SK-N-DZ (cell line): ENCODE data around the gene FLNA.
"Not testable (repeated sequence)": the region's sequence is repeated elsewhere in the genome, so short reads cannot be mapped to it uniquely, and the experiment has no call there.

Source experiments
- DNase-seq: peaks from one replicate; pipeline ENCODE4 v3.0.0-alpha.2; 2015; ENCODE audit warnings: low spot score

The FLNA gene

DNA sequence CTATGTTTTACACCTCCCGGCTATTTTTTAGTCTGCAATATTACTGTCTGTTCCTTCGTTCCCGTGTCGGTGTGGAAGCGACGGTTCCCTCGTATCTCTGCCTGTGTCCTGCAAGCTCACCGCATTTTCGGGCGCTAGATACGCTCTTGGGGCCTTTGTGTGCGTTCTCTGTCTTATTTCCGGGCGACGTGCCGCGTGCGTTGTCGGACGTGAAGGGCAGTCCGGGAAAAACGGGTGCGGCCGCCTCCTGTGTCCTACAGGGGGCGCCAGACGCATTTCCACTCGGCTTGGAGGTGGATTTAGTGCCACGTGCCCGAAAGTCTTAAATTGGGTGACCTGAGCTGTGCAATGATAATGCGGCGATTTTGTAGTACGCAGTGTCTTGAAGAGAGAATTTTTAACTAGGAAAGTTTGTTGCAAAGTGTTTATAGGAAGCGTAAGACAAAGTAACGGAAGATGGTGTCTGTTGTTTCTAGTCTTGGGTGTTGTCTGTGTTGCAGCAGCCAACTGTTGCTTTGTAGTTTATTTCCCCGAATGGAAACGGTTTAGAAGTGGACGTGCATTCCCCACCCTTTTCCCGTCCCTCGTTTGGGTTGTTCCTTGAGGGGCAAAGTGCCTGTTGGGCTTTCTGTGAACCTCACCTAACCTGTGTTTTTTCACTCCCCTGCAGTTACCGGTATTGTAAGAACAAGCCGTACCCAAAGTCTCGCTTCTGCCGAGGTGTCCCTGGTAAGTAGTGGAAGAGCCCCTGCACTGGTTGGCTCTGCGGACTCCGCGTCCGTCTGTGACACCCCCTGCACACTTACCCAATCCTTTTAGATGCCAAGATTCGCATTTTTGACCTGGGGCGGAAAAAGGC is 24.5 kb upstream of the FLNA start:
- DNase-seq: peak; percentile 81

DNA sequence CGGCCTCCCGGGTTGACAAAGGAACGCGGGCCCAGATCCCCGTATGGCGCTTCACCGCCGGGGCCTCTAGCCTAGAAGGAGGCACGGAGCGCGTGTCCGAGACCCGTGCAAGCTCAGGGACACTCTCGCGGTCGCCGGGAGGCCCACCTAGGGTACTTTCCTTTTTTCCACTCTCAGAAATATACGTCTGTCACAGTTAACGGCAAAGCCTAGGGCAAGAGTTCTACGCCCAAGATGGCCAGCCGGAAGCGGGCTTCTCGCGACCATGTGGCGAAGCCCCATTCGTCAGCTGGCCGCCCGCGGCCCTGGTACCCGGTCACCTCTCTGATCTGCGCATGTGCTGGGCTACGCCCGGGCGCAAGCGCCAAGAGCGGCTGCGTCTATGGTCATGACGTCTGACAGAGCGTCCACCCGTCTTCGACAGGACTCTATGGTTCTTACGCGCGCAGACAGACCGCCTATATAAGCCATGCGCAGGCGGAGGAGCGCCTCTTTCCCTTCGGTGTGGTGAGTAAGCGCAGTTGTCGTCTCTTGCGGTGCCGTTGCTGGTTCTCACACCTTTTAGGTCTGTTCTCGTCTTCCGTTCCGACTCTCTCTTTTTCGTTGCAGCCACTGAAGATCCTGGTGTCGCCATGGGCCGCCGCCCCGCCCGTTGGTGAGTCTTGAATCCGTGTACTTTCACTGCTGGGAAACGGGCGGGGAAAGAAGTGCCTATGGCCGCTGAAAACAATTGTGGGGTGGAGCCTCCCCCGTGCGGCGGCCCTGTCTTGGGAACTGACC is 23.6 kb upstream of the FLNA start, which contains the start of gene RPL10:
Gene RPL10 (plus strand): TSS at position 490 of the 780 bp plus-strand sequence. CDS start 143 bp downstream, at position 633.
- DNase-seq: peak; percentile 97

DNA sequence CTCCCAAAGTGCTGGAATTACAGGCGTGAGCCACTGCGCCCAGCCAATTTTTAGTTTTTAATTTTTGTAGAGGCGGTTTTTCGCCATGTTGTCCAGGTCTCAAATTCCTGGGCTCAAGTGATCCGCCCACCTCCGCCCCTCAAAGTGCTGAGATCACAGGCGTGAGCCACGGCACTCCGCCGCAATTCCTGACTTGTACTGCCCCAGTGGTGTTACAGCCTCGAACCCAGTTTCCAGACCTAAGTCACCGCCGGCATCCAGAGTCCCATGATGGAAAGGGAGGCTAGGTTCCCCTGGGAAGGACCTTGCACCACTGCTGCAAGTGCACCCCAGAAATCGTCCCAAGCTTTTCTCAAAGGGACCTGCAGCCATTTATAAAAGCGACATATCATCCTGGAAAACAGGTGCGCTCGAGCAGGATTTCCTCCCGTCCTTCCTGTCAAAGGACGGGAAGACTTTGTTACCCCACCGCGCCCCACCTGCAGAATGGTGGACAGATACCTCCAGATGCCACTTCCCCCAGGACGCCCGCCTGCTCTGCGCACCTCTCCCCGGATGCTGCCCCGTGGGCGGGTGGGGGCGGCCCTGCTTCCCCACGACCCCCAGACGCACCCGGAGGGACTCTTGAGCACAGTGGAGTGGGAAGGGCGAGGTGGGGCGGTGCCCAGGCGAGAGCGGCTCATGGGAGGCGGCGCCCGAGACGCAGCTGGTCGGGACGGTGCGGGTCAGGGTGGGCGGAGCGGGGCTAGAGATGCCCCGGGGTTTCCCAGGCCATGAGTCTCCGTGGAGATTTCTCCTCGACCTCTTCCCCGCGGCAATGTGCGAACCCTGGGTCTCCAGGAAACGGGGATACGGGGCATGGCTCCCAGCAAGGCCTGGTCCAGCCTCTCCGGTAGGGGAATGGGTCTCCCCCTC is 22.8 kb upstream of the FLNA start:
- DNase-seq: peak; percentile 74

DNA sequence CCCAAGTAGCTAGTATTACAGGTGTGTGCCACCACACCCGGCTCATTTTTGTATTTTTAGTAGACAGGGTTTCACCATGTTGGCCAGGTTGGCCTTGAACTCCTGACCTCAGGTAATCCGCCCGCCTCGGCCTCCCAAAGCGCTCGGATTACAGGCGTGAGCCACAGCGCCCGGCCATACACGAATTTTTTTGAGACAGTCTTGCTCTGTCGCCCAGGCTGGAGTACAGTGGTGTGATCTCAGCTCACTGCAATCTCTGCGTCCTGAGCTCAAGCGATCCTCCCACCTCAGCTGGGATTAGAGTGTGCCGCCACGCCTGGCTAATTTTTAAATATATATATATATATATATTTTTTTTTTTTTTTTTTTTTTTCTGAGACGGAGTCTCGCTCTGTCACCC is 21.9 kb upstream of the FLNA start:
- not testable (repeated sequence) for DNase-seq

GRCh38 chrX:154389812-154390747 is 15.6 kb upstream of the FLNA start:
- DNase-seq: not testable (repeated sequence)

DNA sequence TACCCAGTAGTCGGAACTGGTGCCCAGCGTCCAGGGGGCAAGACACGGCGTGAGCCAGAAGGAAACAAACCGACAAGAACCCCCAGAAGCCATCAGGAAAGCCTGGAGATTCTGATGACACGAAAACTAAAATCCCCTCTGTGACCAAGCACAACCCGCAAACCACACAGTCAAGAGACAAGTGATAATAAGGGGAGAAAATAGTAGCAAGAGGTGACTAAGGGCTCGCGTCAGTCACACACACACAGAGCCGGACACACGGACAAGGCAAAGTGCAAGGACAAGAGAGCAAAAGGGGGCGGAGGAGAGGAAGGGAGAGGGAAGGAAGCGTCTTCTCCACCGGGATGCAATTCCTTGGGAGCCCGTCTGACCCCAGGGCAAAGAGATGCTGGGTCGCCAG is 14.2 kb upstream of the FLNA start:
- not testable (repeated sequence) for DNase-seq

- not testable (repeated sequence) for DNase-seq
Measured at GRCh38 chrX:154388094-154388493, 13.7 kb upstream of the FLNA start.

GRCh38 chrX:154384284-154384892 is 10.0 kb upstream of the FLNA start:
- DNase-seq: no peak

- DNase-seq: no peak
Measured at GRCh38 chrX:154383359-154384283, 9.2 kb upstream of the FLNA start.

DNA sequence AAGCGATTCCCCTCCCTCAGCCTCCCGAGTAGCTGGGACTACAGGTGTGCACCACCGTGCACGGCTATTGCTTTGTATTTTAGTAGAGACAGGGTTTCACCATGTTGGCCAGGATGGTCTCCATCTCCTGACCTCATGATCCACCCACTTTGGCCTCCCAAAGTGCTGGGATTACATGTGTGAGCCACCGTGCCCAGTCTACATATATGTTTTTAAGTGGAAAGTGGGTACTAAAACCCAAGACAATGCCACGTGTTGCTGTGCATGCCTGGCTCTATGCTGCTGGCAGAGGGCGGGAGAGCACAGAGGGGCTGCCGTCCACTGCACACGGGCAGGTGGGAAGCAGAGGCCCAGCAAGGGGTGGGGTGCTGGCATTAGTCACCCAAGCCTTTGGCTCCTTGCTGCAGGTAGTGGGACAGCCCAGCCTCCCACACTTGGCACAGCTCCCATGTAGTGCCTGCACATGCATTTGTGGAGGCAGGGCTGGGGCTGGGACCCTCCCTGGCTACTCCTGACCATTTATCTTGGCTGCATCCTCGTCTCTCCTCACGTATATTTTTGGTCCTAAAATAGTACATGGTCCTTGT is 8.1 kb upstream of the FLNA start:
- no peak for DNase-seq

DNA sequence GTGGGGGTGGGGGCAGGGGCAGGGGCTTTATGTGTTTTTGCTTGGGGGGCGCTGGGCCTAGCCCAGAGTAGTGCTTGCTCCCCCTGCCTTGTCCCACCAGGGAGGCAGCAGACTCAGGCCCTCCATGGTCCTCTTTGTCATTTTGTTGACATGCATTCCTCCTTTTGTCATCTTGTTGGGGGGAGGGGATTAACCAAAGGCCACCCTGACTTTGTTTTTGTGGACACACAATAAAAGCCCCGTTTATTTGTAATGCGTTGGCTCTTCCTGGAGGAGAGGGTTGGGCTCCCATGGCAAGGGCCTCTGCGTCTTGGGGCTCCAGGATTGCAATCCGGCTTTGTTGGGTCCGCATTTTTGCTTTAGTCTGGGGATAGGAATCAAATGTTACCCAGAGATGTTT is 6.8 kb upstream of the FLNA start:
- DNase-seq: no peak

DNA sequence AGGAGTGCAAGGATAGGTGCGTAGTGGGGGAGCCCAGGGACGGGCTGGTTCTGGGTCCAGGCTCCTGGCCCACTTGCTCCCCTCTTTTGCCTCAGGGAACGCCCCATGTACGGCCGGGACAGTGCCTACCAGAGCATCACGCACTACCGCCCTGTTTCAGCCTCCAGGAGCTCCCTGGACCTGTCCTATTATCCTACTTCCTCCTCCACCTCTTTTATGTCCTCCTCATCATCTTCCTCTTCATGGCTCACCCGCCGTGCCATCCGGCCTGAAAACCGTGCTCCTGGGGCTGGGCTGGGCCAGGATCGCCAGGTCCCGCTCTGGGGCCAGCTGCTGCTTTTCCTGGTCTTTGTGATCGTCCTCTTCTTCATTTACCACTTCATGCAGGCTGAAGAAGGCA is 6.4 kb upstream of the FLNA start:
- DNase-seq: no peak

DNA sequence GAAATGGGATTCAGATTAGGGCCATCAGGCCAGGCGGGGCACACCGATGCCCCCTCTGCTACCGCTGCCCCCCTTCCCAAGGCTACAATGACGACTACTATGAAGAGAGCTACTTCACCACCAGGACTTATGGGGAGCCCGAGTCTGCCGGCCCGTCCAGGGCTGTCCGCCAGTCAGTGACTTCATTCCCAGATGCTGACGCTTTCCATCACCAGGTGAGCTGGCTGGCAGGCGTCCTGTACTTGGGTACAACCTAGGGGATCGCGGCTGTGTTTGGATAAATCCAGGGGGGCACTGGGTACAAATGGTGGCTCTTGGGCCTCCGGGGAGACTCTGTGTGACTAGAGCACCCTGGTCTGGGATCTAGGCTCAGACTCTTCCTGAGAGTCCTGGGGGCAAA is 5.7 kb upstream of the FLNA start:
- DNase-seq: no peak

GRCh38 chrX:154379569-154379951 is 5.1 kb upstream of the FLNA start:
- no peak for DNase-seq

DNA sequence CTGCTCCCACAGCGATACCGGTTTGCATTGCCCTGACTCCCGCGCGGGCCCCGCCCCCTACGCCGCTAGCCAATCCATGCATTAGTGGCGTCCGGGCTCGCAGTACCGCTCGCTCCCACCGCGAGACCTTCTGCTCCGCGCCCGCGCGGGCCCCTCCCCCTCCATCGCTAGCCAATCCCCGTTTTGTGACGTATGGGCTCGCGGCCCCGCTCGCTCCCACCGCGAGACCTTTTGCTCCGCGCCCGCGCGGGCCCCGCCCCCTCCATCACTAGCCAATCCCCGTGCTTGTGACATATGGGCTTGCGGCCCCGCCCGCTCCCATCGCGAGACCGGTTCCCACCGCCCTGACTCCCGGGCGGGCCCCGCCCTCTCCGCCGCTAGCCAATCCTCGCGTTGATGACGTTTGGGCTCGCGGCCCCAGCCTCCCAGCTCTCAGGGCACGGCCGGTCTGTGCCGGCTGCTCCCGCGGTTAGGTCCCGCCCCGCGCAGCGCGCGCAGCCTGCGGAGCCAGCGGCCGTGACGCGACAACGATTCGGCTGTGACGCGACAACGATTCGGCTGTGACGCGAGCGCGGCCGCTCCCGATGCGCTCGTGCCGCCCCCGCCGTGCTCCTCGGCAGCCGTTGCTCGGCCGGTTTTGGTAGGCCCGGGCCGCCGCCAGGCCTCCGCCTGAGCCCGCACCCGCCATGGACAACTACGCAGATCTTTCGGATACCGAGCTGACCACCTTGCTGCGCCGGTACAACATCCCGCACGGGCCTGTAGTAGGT is 4.5 kb upstream of the FLNA start, which contains the start of gene EMD:
Gene EMD (plus strand): TSS at position 497 of the 770 bp plus-strand sequence. CDS start 190 bp downstream, at position 687.
- DNase-seq: peak; percentile 97

DNA sequence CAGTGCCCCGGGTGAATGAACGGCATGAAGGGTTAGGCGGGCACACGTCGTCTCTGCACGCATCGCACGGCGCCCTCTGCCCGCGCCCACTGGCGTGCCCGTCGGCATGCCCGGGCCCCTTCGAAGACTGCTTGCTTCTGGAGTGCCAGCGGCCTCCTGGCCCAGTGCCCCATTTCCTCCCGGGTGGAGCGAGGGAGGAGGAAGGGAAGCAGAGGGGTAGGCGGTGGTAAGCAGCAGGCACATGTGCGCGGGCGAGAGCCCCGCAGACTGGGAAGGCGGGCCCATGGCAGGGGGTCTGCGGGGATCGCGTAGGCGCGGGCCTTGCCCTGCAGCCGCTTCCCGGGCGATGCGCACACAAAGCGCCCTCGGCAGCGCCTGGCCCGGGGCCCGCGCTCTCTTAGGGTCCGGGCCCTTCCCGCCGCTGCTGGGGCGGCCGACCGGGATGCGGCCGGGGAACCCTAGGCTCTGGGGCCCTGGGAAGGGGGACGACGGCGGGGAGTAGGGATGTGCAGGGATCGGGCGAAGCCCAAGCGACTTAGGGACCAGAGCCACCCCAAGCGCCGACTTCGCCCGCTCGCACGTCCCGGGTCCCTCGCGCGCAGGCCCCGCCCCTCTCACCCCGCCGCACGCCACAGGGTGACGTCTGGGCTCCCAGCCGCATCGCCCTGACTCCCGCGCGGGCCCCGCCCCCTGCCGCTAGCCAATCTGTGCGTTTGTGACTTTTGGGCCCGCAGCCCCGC is 3.8 kb upstream of the FLNA start:
- DNase-seq: peak; percentile 44

DNA sequence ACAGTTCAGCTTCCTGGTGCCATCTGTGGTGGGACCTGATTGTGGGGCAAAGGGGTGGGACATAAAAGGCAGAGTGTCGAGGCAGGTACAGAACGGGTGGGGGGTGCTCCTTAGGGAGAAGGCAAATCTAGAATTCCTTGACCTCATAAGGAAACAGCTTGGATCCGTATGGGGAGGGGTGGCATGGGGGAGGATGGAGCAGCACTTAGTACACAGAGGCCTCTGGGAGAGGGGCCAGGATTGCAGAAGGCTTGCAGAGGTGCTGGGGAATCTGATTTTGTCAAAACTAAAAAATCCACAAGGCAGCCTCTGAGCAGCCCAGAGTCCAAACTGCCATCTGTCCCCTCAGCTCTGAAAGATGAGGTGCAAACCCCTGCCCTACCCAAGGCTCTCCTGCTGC is 2.3 kb upstream of the FLNA start:
- DNase-seq: no peak
